WTC11 (cell line): Measurements from ENCODE around the gene FAM20A. TPM values are rescaled to one million over a fixed set of nuclear protein-coding genes. Genes with fewer than 3 reads are reported as not detected.

Source experiments
- ATAC-seq: fragments of 200-7000 bp; cut with Tn5 transposase; 2 replicates; pipeline ENCODE4 v1.10.0; 2021; ENCODE audit warnings: mild to moderate bottlenecking, moderate library complexity
- CTCF ChIA-PET: fragments of 300-600 bp; sonication (Branson Sonifier 250); formaldehyde crosslinking; loops from one replicate; lab custom pipeline; 2021; ENCODE audit warnings: antibody characterized with exemption; lab: Charles Lee
- POLR2A ChIA-PET: fragments of 350-600 bp; sonication (Branson Sonifier 250); formaldehyde crosslinking; loops from one replicate; lab custom pipeline; 2021; ENCODE audit warnings: antibody characterized with exemption; lab: Charles Lee
- DNase-seq: peaks from one replicate; pipeline ENCODE4 v3.0.0; 2021; ENCODE audit warnings: low spot score
- H3K27ac Mint-ChIP-seq: 2 replicates; pipeline ENCODE4 v1.8.0; 2021; ENCODE audit warnings: mixed read lengths
- H3K27me3 Mint-ChIP-seq: 2 replicates; pipeline ENCODE4 v1.8.0; 2021; ENCODE audit warnings: low read depth, mild to moderate bottlenecking, moderate library complexity, mixed read lengths
- H3K36me3 Mint-ChIP-seq: 2 replicates; pipeline ENCODE4 v1.8.0; 2021; ENCODE audit warnings: mixed read lengths
- H3K4me1 Mint-ChIP-seq: 2 replicates; pipeline ENCODE4 v1.8.0; 2022; ENCODE audit warnings: mixed read lengths
- H3K4me3 Mint-ChIP-seq: 2 replicates; pipeline ENCODE4 v1.8.0; 2021; ENCODE audit warnings: mild to moderate bottlenecking, moderate library complexity, mixed read lengths
- H3K9me3 Mint-ChIP-seq: 2 replicates; pipeline ENCODE4 v1.8.0; 2021; ENCODE audit warnings: mixed read lengths
- AR ChIP-seq: fragments of 250-450 bp; sonication (Bioruptor Pico); IDR thresholded peaks from 2 replicates; pipeline ENCODE4 v1.9.0; 2021; ENCODE audit warnings: mild to moderate bottlenecking
- CREB1 ChIP-seq: sonication (generic); formaldehyde crosslinking; IDR thresholded peaks from 2 replicates; pipeline ENCODE4 v1.8.0; 2023; ENCODE audit warnings: mild to moderate bottlenecking, missing genetic modification reagents
- ETV6 ChIP-seq: sonication (generic); formaldehyde crosslinking; IDR thresholded peaks from 2 replicates; pipeline ENCODE4 v1.8.1; 2022; ENCODE audit warnings: mild to moderate bottlenecking, missing genetic modification reagents
- FOXJ3 ChIP-seq: sonication (generic); formaldehyde crosslinking; IDR thresholded peaks from 2 replicates; pipeline ENCODE4 v1.9.0; 2021; ENCODE audit warnings: missing genetic modification reagents, mild to moderate bottlenecking, borderline replicate concordance
- FOXK1 ChIP-seq: sonication (generic); formaldehyde crosslinking; IDR thresholded peaks from 2 replicates; pipeline ENCODE4 v1.8.0; 2022; ENCODE audit warnings: mild to moderate bottlenecking, moderate library complexity, missing genetic modification reagents
- FOXP1 ChIP-seq: sonication (generic); formaldehyde crosslinking; IDR thresholded peaks from 2 replicates; pipeline ENCODE4 v1.8.0; 2022; ENCODE audit warnings: missing genetic modification reagents, mild to moderate bottlenecking, moderate library complexity, borderline replicate concordance
- GABPB1 ChIP-seq: sonication (generic); formaldehyde crosslinking; IDR thresholded peaks from 2 replicates; pipeline ENCODE4 v1.8.1; 2023; ENCODE audit warnings: mild to moderate bottlenecking, missing genetic modification reagents
- IRF2 ChIP-seq: sonication (generic); formaldehyde crosslinking; IDR thresholded peaks from 2 replicates; pipeline ENCODE4 v1.8.0; 2022; ENCODE audit warnings: low read depth, missing genetic modification reagents, borderline replicate concordance
- NFYB ChIP-seq: sonication (generic); formaldehyde crosslinking; conservative IDR thresholded peaks from 2 replicates; pipeline ENCODE4 v1.8.0; 2022; ENCODE audit warnings: low read depth, missing genetic modification reagents
- NR1H2 ChIP-seq: sonication (generic); formaldehyde crosslinking; IDR thresholded peaks from 2 replicates; pipeline ENCODE4 v1.9.0; 2021; ENCODE audit warnings: mild to moderate bottlenecking, moderate library complexity, missing genetic modification reagents
- NR3C1 ChIP-seq: sonication (generic); formaldehyde crosslinking; conservative IDR thresholded peaks from 2 replicates; pipeline ENCODE4 v1.8.1; 2023; ENCODE audit warnings: low read depth, mild to moderate bottlenecking, missing genetic modification reagents
- TEAD4 ChIP-seq: sonication (generic); formaldehyde crosslinking; IDR thresholded peaks from 2 replicates; pipeline ENCODE4 v1.8.0; 2022; ENCODE audit warnings: mild to moderate bottlenecking, missing genetic modification reagents
- ZBTB21 ChIP-seq: sonication (generic); formaldehyde crosslinking; IDR thresholded peaks from 2 replicates; pipeline ENCODE4 v1.8.1; 2023; ENCODE audit warnings: mild to moderate bottlenecking, missing genetic modification reagents, borderline replicate concordance
- ZNF219 ChIP-seq: sonication (generic); formaldehyde crosslinking; IDR thresholded peaks from 2 replicates; pipeline ENCODE4 v1.8.0; 2023; ENCODE audit warnings: missing genetic modification reagents, mild to moderate bottlenecking, borderline replicate concordance
- total RNA-seq: library from RNA; stranded (reverse); gene quantifications from 3 replicates; pipeline ENCODE4 v1.2.3, GENCODE V29; 2021
- TF ChIP-seq, protein P1 (sequence below): fragments of 250-450 bp; sonication (Bioruptor Pico); conservative IDR thresholded peaks from 2 replicates; pipeline ENCODE4 v1.9.0; 2021; ENCODE audit warnings: mild to moderate bottlenecking

FAM20A gene
- total RNA-seq, 1 experiment from 2014 or later = 5.8 TPM

GRCh38 chr17:68598545-68598961 lies 2.6 kb downstream of the FAM20A start:
- no peak for DNase-seq
- CTCF ChIA-PET = interaction anchor here (1.0 kb wide), 1 partner anchor 15 kb away, joined by 3 read pairs; no protein-coding TSS in a partner anchor
- H3K27me3 Mint-ChIP-seq = peaks cover 43% of the 10 kb centered on the region
- peaks cover 36% of the 10 kb centered on the region for H3K4me1 Mint-ChIP-seq
- POLR2A ChIA-PET = no interaction called here
- H3K36me3 Mint-ChIP-seq = no peaks in the 10 kb centered on the region
- ATAC-seq = no peak
- H3K4me3 Mint-ChIP-seq = no peak overlapping the region
- H3K27ac Mint-ChIP-seq = no peak overlapping the region
- H3K9me3 Mint-ChIP-seq = no peaks in the 10 kb centered on the region
- TF ChIP-seq GABPB1 (CRISPR knock-in tag) = peak; percentile 24; the same call in 1 of the 2 replicates
- TF ChIP-seq, protein P1, sequence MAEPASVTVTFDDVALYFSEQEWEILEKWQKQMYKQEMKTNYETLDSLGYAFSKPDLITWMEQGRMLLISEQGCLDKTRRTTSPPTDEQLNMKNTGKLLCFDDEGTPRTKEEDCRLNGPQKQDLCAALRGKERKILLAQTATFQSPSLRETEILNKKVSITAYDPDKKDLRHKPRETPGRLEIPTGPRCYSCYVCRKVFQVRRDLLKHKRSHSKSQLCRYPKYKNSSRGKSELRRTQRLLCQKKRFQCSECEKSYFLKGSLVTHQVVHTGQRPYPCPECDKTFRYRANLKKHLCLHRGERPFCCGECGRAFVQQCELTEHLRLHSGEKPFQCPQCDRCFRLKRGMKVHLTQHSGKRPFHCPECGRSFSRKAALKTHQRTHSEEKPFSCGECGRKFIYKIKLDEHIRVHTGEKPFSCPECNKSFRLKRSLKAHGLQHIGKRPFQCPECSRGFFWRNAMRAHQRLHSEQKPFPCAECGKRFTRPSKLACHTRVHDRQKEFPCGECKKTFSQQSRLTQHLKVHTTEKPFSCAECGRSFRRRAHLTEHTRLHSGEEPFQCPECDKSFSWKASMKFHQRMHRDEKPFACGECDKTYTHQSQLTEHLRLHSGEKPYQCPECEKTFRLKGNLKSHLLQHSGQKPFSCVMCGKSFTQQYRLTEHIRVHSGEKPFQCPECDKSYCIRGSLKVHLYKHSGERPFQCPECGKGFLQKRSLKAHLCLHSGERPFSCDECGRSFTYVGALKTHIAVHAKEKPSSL = no peak
- TF ChIP-seq, all 79 proteins: peak for 1

DNA sequence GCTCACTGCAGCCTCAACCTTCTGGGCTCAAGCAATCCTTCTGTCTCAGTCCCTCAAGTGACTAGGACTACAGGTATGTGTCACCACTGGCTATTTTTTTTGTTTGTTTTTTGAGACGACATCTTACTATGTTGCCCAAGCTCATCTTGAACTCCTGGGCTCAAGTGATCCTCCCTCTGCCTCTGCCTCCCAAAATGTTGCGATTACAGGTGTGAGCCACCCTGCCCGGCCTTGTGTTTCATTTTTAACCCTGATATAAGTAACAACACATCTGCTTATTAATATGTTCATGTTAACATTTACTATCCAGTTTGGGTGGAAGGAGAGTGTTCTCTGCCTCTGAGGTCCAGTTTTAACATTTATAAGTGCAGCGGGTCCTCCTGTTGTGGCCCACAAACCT lies 3.1 kb downstream of the FAM20A start:
- Mint-ChIP-seq H3K4me3 (no peak overlapping the region), H3K27me3 (peaks cover 40% of the 10 kb centered on the region), H3K9me3 (no peaks in the 10 kb centered on the region), H3K27ac (no peak overlapping the region), H3K4me1 (peaks cover 32% of the 10 kb centered on the region), H3K36me3 (no peaks in the 10 kb centered on the region)
- DNase-seq = no peak
- ChIA-PET CTCF (interaction anchor here (1.0 kb wide), 1 partner anchor 16 kb away, joined by 3 read pairs; no protein-coding TSS in a partner anchor), POLR2A (no interaction called here)
- ATAC-seq = no peak
- TF ChIP-seq ETV6 (CRISPR knock-in tag) (no peak), FOXP1 (CRISPR knock-in tag) (no peak), CREB1 (no peak), FOXJ3 (CRISPR knock-in tag) (no peak), AR (CRISPR knock-in tag) (no peak), IRF2 (CRISPR knock-in tag) (no peak), TEAD4 (CRISPR knock-in tag) (no peak), ZNF219 (CRISPR knock-in tag) (no peak), ZBTB21 (CRISPR knock-in tag) (no peak), NFYB (CRISPR knock-in tag) (no peak)

DNA sequence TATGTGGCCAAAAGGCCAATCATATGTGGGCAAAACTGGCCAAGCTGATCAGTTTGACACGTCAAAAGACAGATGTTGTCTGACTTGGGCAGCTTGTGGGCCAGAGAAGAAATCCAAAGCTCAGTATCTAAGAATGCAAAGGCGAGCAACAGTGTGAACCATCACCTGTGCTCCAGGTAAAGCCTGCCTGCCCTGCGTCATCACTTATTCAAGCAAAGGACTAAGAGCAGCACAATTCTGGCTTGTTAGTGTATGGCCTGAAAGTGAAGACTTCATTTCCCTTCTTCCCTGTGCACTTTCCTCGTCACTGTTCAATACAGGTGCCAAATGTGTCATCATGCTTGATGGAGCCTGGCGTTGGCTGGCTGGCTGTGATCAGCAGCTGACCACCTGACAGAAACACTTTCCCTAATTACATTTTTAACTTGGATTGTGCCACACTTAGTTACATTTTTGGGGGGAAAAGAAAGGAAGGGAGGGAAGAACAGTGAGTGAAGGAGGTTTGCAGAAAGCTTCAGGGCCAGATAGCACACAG lies 4.7 kb downstream of the FAM20A start:
- Mint-ChIP-seq H3K36me3 (no peaks in the 10 kb centered on the region), H3K4me1 (peaks cover 28% of the 10 kb centered on the region), H3K27ac (no peak overlapping the region), H3K4me3 (no peak overlapping the region), H3K27me3 (peaks cover 24% of the 10 kb centered on the region), H3K9me3 (no peaks in the 10 kb centered on the region)
- ATAC-seq = no peak
- no peak for TF ChIP-seq NR1H2 (CRISPR knock-in tag)
- TF ChIP-seq ZBTB21 (CRISPR knock-in tag) = no peak
- TF ChIP-seq NR3C1 (CRISPR knock-in tag) = no peak
- TF ChIP-seq FOXK1 (CRISPR knock-in tag) = no peak
- no peak for DNase-seq
- ChIA-PET CTCF (interaction anchor here (0.6 to 0.7 kb wide), 2 partner anchors 58 to 617 kb away, joined by 3 to 5 read pairs; no protein-coding TSS in a partner anchor), POLR2A (no interaction called here)
